ENCODE results near the gene NR2F1-AS1. TPM values are rescaled to one million over a fixed set of nuclear protein-coding genes. Genes with fewer than 3 reads are reported as not detected.

Gene NR2F1-AS1
- polyA plus RNA-seq, 1 donor (not counting 4 experiments of a cell fraction or from before 2014, with no cell fraction given), result 0.25 TPM

DNA sequence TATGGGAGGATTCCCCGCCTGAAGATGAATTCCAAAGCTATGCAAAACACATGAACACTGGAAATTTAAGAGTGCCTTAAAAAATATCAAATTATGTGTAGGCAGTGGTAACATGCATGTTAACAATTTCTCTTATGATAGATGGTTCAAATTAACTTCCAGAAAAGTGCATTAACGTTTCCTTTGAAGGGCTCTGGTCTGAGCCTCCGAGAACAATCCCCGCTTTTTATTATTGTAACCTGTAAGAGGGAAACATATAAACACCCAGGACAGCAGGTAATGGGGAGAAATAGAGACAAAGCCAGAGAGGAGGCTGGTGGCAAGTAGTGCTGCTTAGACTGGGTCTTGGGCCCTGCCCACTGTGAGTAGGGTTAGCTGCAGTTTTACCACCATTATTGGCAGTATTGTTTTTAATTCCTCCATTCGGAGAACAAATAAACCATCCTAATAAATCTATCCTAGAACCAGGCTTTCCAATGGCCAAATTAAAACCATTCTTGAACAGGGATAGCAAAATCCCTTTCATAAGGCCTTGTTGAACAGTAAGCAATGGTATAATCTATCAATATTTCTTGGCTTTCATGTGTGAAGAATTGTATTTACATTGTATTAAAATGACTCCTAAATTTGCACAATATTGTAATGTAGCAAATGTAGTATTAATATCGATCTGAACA lies 8.3 kb upstream of the NR2F1-AS1 start:
- H3K4me1 ChIP-seq (ENCODE audit: control insufficient read depth, extremely low read depth, insufficient read depth, low read length), result no peaks in the 10 kb centered on the region
- no peak overlapping the region for H3K4me3 ChIP-seq (ENCODE audit: control insufficient read depth in 2 of 3, extremely low read depth in 1 of 3, insufficient read depth in 2 of 3, low read depth in 1 of 3, low read length in 3 of 3)
- dilution Hi-C loops (cut with MboI; ENCODE audit: extremely low pct_ligation_motif_present, low sequenced_read_pairs), result no loop called here
- H4K20me1 ChIP-seq (ENCODE audit: control insufficient read depth, extremely low read depth, insufficient read depth, low read length), result no peaks in the 10 kb centered on the region
- no peak for FAIRE-seq
- DNase-seq (ENCODE audit: low read depth, low spot score), result no peak
- H3K9ac ChIP-seq (ENCODE audit: control insufficient read depth, extremely low read depth, insufficient read depth, low read length), result no peak overlapping the region
- no peak for TF ChIP-seq EZH2 (IDR thresholded peaks at IDR 0.05; ENCODE audit: low read length)
- TF ChIP-seq, protein P1, sequence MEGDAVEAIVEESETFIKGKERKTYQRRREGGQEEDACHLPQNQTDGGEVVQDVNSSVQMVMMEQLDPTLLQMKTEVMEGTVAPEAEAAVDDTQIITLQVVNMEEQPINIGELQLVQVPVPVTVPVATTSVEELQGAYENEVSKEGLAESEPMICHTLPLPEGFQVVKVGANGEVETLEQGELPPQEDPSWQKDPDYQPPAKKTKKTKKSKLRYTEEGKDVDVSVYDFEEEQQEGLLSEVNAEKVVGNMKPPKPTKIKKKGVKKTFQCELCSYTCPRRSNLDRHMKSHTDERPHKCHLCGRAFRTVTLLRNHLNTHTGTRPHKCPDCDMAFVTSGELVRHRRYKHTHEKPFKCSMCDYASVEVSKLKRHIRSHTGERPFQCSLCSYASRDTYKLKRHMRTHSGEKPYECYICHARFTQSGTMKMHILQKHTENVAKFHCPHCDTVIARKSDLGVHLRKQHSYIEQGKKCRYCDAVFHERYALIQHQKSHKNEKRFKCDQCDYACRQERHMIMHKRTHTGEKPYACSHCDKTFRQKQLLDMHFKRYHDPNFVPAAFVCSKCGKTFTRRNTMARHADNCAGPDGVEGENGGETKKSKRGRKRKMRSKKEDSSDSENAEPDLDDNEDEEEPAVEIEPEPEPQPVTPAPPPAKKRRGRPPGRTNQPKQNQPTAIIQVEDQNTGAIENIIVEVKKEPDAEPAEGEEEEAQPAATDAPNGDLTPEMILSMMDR (optimal IDR thresholded peaks at IDR 0.05 in 1 of 3, IDR thresholded peaks at IDR 0.05 in 1 of 3, conservative IDR thresholded peaks at IDR 0.05 in 1 of 3; ENCODE audit: extremely low read depth in 1 of 3, insufficient read depth in 2 of 3, low read length in 3 of 3), result no peak
- no peak overlapping the region for H2AFZ ChIP-seq (ENCODE audit: control insufficient read depth, low read length)
- no peaks in the 10 kb centered on the region for H3K9me1 ChIP-seq (ENCODE audit: control insufficient read depth, extremely low read depth, insufficient read depth, low read length)
- H3K4me2 ChIP-seq (ENCODE audit: control insufficient read depth, extremely low read depth, insufficient read depth, low read depth, low read length), result no peak overlapping the region
- peaks cover 8% of the 10 kb centered on the region for H3K9me3 ChIP-seq (ENCODE audit: control insufficient read depth, low read depth, low read length)
- peaks cover 67% of the 10 kb centered on the region for H3K27me3 ChIP-seq (ENCODE audit: control insufficient read depth, extremely low read depth, insufficient read depth, low read length)
- no peak overlapping the region for H3K27ac ChIP-seq (ENCODE audit: control insufficient read depth, insufficient read depth, low read length)
- no peaks in the 10 kb centered on the region for H3K79me2 ChIP-seq (ENCODE audit: control insufficient read depth, insufficient read depth, low read length)
- no peaks in the 10 kb centered on the region for H3K36me3 ChIP-seq (ENCODE audit: control insufficient read depth in 2 of 2, extremely low read depth in 1 of 2, insufficient read depth in 2 of 2, low read length in 2 of 2)

DNA sequence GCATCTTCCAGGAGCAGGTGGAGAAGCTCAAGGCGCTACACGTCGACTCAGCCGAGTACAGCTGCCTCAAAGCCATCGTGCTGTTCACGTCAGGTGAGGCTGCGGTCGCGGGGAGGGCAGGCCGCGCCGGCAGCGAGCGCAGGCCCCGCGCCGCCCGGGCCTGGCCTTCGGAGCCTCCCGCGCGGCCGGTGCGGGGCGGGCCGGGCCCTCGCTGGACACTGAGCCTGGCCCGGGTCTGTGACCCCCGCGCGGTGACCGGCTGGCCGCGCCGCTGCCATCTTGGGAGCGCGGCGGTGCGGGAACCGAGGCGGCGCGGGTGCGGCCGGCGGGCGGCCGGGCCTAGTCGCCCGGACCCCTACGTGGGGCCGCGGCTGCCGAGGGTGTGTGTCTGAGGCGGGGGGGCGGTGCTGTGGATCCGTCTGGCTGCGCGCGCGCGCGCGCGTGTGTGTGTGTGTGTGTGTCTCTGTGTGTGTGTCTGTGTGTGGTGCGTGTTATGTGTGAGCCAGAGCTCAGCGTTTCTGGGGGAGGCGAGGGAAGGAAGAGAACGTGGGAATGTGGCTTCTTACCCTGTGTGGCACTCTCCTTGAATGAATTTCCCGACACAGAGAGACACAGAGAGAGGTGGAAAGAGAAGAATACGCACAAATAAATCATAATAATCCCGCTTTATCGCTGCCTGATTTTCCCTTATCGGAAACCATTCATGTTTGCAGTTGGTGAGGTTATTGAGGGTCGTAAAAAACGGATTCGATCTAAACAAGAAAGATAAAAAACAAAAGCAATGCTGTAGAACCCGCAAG lies 7.5 kb upstream of the NR2F1-AS1 start:
- TF ChIP-seq, protein P1 (optimal IDR thresholded peaks at IDR 0.05 in 1 of 3, IDR thresholded peaks at IDR 0.05 in 1 of 3, conservative IDR thresholded peaks at IDR 0.05 in 1 of 3; ENCODE audit: extremely low read depth in 1 of 3, insufficient read depth in 2 of 3, low read length in 3 of 3), result no peak
- TF ChIP-seq EZH2 (IDR thresholded peaks at IDR 0.05; ENCODE audit: low read length), result no peak
- no peaks in the 10 kb centered on the region for H3K4me1 ChIP-seq (ENCODE audit: control insufficient read depth, extremely low read depth, insufficient read depth, low read length)
- no peak overlapping the region for H3K4me2 ChIP-seq (ENCODE audit: control insufficient read depth, extremely low read depth, insufficient read depth, low read depth, low read length)
- no peak for FAIRE-seq
- H2AFZ ChIP-seq (ENCODE audit: control insufficient read depth, low read length), result no peak overlapping the region
- no peak overlapping the region for H3K9ac ChIP-seq (ENCODE audit: control insufficient read depth, extremely low read depth, insufficient read depth, low read length)
- DNase-seq (ENCODE audit: low read depth, low spot score), result no peak
- peaks cover 8% of the 10 kb centered on the region for H3K9me3 ChIP-seq (ENCODE audit: control insufficient read depth, low read depth, low read length)
- H3K27ac ChIP-seq (ENCODE audit: control insufficient read depth, insufficient read depth, low read length), result no peak overlapping the region
- no peak overlapping the region for H3K4me3 ChIP-seq (ENCODE audit: control insufficient read depth in 2 of 3, extremely low read depth in 1 of 3, insufficient read depth in 2 of 3, low read depth in 1 of 3, low read length in 3 of 3)
- H3K79me2 ChIP-seq (ENCODE audit: control insufficient read depth, insufficient read depth, low read length), result no peaks in the 10 kb centered on the region
- dilution Hi-C loops (cut with MboI; ENCODE audit: extremely low pct_ligation_motif_present, low sequenced_read_pairs), result no loop called here
- no peaks in the 10 kb centered on the region for H3K9me1 ChIP-seq (ENCODE audit: control insufficient read depth, extremely low read depth, insufficient read depth, low read length)
- peaks cover 64% of the 10 kb centered on the region for H3K27me3 ChIP-seq (ENCODE audit: control insufficient read depth, extremely low read depth, insufficient read depth, low read length)
- no peaks in the 10 kb centered on the region for H4K20me1 ChIP-seq (ENCODE audit: control insufficient read depth, extremely low read depth, insufficient read depth, low read length)
- H3K36me3 ChIP-seq (ENCODE audit: control insufficient read depth in 2 of 2, extremely low read depth in 1 of 2, insufficient read depth in 2 of 2, low read length in 2 of 2), result no peaks in the 10 kb centered on the region

Measured in keratinocyte (primary cell).